ENCODE measurements around the gene SPTLC2. TPM values are rescaled to one million over a fixed set of nuclear protein-coding genes. Genes with fewer than 3 reads are reported as not detected.

SPTLC2 gene
- total and polyA plus RNA-seq, 2 of the 8 experiments (the other 6 are each of a cell fraction or from before 2014, with no cell fraction given): 8.9 to 35.1 TPM

DNA sequence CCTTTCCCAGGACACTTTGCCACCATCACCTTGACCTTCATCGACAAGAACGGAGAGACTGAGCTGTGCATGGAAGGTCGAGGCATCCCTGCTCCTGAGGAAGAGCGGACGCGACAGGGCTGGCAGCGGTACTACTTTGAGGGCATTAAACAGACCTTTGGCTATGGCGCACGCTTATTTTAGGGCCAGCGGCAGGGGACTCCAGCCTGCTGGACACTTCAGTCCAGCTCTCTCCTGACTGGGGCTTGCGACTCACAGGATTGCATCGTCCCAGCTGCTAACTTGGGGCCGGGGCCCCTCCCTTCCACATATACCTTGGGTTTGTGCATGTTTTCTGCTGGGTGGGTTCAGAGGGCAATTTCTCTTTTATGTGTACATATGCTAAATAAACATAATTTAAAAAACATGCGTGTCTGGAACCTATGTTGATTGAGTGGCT is 147.4 kb downstream of the SPTLC2 start:
- no peak overlapping the region for H3K9ac ChIP-seq (replicated peaks in 1 of 4; ENCODE audit: extremely low read depth in 1 of 4, low read depth in 3 of 4, low read length in 3 of 4)
- FAIRE-seq (no peak), DNase-seq (ENCODE audit: low read depth in 1 of 2, low spot score in 2 of 2) (no peak)
- H2BK120ac ChIP-seq (replicated peaks; ENCODE audit: low read depth, low read length): no peak overlapping the region
- H3K18ac ChIP-seq (ENCODE audit: extremely low read depth, low read length): no peak overlapping the region
- H3K14ac ChIP-seq (ENCODE audit: insufficient read length): no peak overlapping the region
- no peaks in the 10 kb centered on the region for H3K23me2 ChIP-seq (ENCODE audit: low read depth, low read length)
- H2AK5ac ChIP-seq (ENCODE audit: low read depth, low read length): no peak overlapping the region
- H3K79me2 ChIP-seq (ENCODE audit: control insufficient read depth in 1 of 2, insufficient read depth in 2 of 2, low read length in 2 of 2): no peaks in the 10 kb centered on the region
- H3K9me3 ChIP-seq (ENCODE audit: insufficient read depth in 2 of 2, low read depth in 1 of 2, low read length in 1 of 2): no peaks in the 10 kb centered on the region
- no peak overlapping the region for H2AFZ ChIP-seq (ENCODE audit: low read length)
- peaks cover 0 to 6% (median 3%) of the 10 kb centered on the region in 4 experiments; a peak in 3 of 7 replicates for H3K4me1 ChIP-seq (replicated peaks in 1 of 4; ENCODE audit: control insufficient read depth in 3 of 4, insufficient read depth in 4 of 4, low read length in 3 of 4)
- peaks cover 19 to 55% (median 35%) of the 10 kb centered on the region in 4 experiments for H3K36me3 ChIP-seq (ENCODE audit: control insufficient read depth in 2 of 4, insufficient read depth in 4 of 4, low read length in 3 of 4)
- no peak overlapping the region for H4K5ac ChIP-seq (ENCODE audit: insufficient read length, low read depth, low read length)
- H2BK5ac ChIP-seq (ENCODE audit: low read depth, low read length): no peak overlapping the region
- no peaks in the 10 kb centered on the region for H3K27me3 ChIP-seq (replicated peaks in 1 of 4; ENCODE audit: control insufficient read depth in 3 of 4, extremely low read depth in 1 of 4, insufficient read depth in 3 of 4, low read length in 3 of 4)
- POLR2A ChIA-PET (ENCODE audit: partially characterized antibody): interaction anchor here (1.0 to 1.6 kb wide), 3 partner anchors 10 to 12 kb away, joined by 3 to 6 read pairs (median 4); partner anchors contain the start of genes AHSA1 and VIPAS39
- H4K8ac ChIP-seq (ENCODE audit: extremely low read depth, insufficient read depth, low read length): 0 out of 2 replicates have a peak overlapping the region, but pooled peaks have one; percentile 35
- 86% methylated on average over 12 of the region's 14 CpGs; no CpG with 5 or more reads in 1 of the 2 experiments for WGBS, 2 experiments (ENCODE audit: extremely low coverage in 1 of 2, insufficient coverage in 1 of 2, insufficient read length in 1 of 2, insufficient replicate concordance in 2 of 2, low coverage in 1 of 2, low lambda C conversion rate in 2 of 2, missing lambda C conversion rate in 1 of 2)
- H2BK12ac ChIP-seq (ENCODE audit: low read depth, low read length): no peak overlapping the region
- no peak overlapping the region for H2BK20ac ChIP-seq (ENCODE audit: low read length)
- no peak overlapping the region for H3K27ac ChIP-seq (ENCODE audit: low read depth, low read length)
- H3K23ac ChIP-seq (ENCODE audit: insufficient read length): no peak overlapping the region
- no peak overlapping the region for H2BK15ac ChIP-seq (ENCODE audit: low read length)
- no peak overlapping the region for H3K4ac ChIP-seq (replicated peaks; ENCODE audit: insufficient read length, low read depth, low read length)
- no peak overlapping the region for H4K91ac ChIP-seq (replicated peaks; ENCODE audit: insufficient read length, low read length)
- H3K4me3 ChIP-seq (ENCODE audit: extremely low read depth in 1 of 4, insufficient read depth in 2 of 4, low read depth in 3 of 4, low read length in 4 of 4): no peak overlapping the region
- H3K4me2 ChIP-seq (ENCODE audit: insufficient read depth in 1 of 2, low read depth in 2 of 2, low read length in 2 of 2): no peak overlapping the region
- H3K79me1 ChIP-seq (ENCODE audit: low read depth, low read length): no peaks in the 10 kb centered on the region
- CTCF ChIA-PET (ENCODE audit: partially characterized antibody): interaction anchor here (0.6 to 3.9 kb wide), 4 partner anchors 10 to 82 kb away, joined by 3 to 32 read pairs (median 4); partner anchors contain the start of genes AHSA1 and VIPAS39
- no peak overlapping the region for H3K56ac ChIP-seq (replicated peaks; ENCODE audit: insufficient read length, low read depth, low read length)
- peaks cover 0 to 3% of the 10 kb centered on the region in 2 experiments for H4K20me1 ChIP-seq (replicated peaks in 1 of 2; ENCODE audit: control insufficient read depth in 1 of 2, insufficient read depth in 2 of 2, low read length in 2 of 2)
- TF ChIP-seq SIN3A (conservative IDR thresholded peaks at IDR 0.05 in 1 of 2, IDR thresholded peaks at IDR 0.05 in 1 of 2; ENCODE audit: low read depth in 1 of 2, low read length in 2 of 2) (no peak), HDAC2 (IDR thresholded peaks at IDR 0.05; ENCODE audit: borderline replicate concordance in 1 of 2, low read depth in 2 of 2, low read length in 2 of 2) (no peak), MAFK (IDR thresholded peaks at IDR 0.05; ENCODE audit: low read depth, low read length) (no peak), ASH2L (IDR thresholded peaks at IDR 0.05; ENCODE audit: low read length) (no peak), CREB1 (IDR thresholded peaks at IDR 0.05) (no peak), CHD1 (IDR thresholded peaks at IDR 0.05; ENCODE audit: low read depth, low read length) (no peak), YY1 (IDR thresholded peaks at IDR 0.05; ENCODE audit: low read depth, low read length) (no peak), CBX5 (IDR thresholded peaks at IDR 0.05; ENCODE audit: low read depth, low read length) (no peak), FOSL1 (IDR thresholded peaks at IDR 0.05; ENCODE audit: insufficient read depth, low read depth, low read length) (no peak), RXRA (IDR thresholded peaks at IDR 0.05; ENCODE audit: insufficient read depth, low read depth, low read length) (no peak), TCF12 (IDR thresholded peaks at IDR 0.05; ENCODE audit: low read depth, low read length) (no peak)
- TF ChIP-seq, protein P1, sequence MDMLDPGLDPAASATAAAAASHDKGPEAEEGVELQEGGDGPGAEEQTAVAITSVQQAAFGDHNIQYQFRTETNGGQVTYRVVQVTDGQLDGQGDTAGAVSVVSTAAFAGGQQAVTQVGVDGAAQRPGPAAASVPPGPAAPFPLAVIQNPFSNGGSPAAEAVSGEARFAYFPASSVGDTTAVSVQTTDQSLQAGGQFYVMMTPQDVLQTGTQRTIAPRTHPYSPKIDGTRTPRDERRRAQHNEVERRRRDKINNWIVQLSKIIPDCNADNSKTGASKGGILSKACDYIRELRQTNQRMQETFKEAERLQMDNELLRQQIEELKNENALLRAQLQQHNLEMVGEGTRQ (IDR thresholded peaks at IDR 0.05; ENCODE audit: low read length): no peak
